Peyer's patch (tissue), 4 donors: ENCODE measurements around the gene SMARCD1. TPM values are rescaled to one million over a fixed set of nuclear protein-coding genes. Genes with fewer than 3 reads are reported as not detected.
"Not testable (repeated sequence)": the region's sequence is repeated elsewhere in the genome, so short reads cannot be mapped to it uniquely, and the experiment has no call there.

Source experiments
- DNase-seq, 3 donors: peaks; one replicate each; pipeline ENCODE4 v3.0.0-alpha.2; 2017 to 2019
- H3K27ac ChIP-seq, 4 donors: fragments of 200-600 bp; sonication (generic); one replicate each; pipeline ENCODE4 v1.5.1; 2016 to 2019
- H3K27me3 ChIP-seq, 2 donors: fragments of 200-600 bp; sonication (generic); one replicate each; pipeline ENCODE4 v1.5.1; 2019
- H3K36me3 ChIP-seq, 3 donors: fragments of 200-600 bp; sonication (generic); one replicate each; pipeline ENCODE4 v1.5.1; 2016 to 2019
- H3K4me1 ChIP-seq, 4 donors: fragments of 200-600 bp; sonication (generic); one replicate each; pipeline ENCODE4 v1.5.1; 2016 to 2019
- H3K4me3 ChIP-seq, 4 donors: fragments of 200-600 bp; sonication (generic); 1 replicate in 3 of 4; 2 replicates in 1 of 4; pipeline ENCODE4 v1.5.1; 2016 to 2019; ENCODE audit warnings: mild to moderate bottlenecking in 1 of 4
- H3K9me3 ChIP-seq, 4 donors: fragments of 200-600 bp; sonication (generic); one replicate each; pipeline ENCODE4 v1.5.1; 2016 to 2019; ENCODE audit warnings: mild to moderate bottlenecking in 1 of 4
- CTCF ChIP-seq, 6 experiments: fragments of 450-650 bp in 4 of 6; fragments of 200-600 bp in 2 of 6; sonication (generic) in 1 of 6; IDR thresholded peaks; one replicate each; pipeline ENCODE4 v1.5.1; 2017 to 2019; ENCODE audit warnings: antibody characterized with exemption in 6 of 6, mild to moderate bottlenecking in 3 of 6, moderate library complexity in 1 of 6
- POLR2A ChIP-seq, 2 donors: fragments of 450-650 bp; IDR thresholded peaks; one replicate each; pipeline ENCODE4 v1.5.1; 2017; ENCODE audit warnings: antibody characterized with exemption in 2 of 2, mild to moderate bottlenecking in 2 of 2, moderate library complexity in 2 of 2
- total RNA-seq, 4 donors: library from RNA; depleted of rRNA; stranded (reverse); fragments of >200 nt; gene quantifications; one replicate each; pipeline ENCODE4 v1.1.0, GENCODE V29; 2016

SMARCD1 gene
- total RNA-seq, 4 donors from 2014 or later = 76.5 to 126 (median 95.1) TPM

DNA sequence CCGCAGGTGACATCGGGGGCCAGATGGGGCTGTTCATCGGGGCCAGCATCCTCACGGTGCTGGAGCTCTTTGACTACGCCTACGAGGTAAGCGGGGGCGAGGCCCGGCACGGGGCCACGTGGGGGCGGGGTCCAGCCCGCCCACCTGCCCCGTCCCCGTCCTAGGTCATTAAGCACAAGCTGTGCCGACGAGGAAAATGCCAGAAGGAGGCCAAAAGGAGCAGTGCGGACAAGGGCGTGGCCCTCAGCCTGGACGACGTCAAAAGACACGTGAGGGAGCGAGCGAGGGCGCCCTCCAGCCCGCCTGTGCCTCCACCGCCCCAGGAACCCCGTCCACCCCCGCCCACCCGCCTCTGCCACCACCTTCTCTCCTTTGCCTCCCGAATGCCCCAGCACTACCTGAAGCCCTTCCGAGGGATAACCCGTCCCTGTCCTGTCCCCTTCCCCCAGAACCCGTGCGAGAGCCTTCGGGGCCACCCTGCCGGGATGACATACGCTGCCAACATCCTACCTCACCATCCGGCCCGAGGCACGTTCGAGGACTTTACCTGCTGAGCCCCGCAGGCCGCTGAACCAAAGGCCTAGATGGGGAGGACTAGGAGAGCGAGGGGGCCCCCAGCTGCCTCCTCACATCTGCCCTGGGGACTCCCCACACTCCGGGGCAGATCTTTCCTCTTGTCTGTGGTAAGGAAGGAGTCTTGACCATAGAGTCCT lies 3.9 kb upstream of the SMARCD1 start:
- H3K27me3 ChIP-seq = no peaks in the 10 kb centered on the region
- H3K27ac ChIP-seq = peak overlapping the region in 2 of 4 donors; percentile 81 to 93
- H3K4me3 ChIP-seq = no peak overlapping the region
- H3K9me3 ChIP-seq = no peaks in the 10 kb centered on the region
- DNase-seq = no peak
- H3K36me3 ChIP-seq = no peaks in the 10 kb centered on the region
- TF ChIP-seq CTCF (IDR thresholded peaks at IDR 0.05) = no peak
- TF ChIP-seq POLR2A (IDR thresholded peaks at IDR 0.05) = no peak
- peaks cover 0 to 34% (median 5%) of the 10 kb centered on the region in 4 donors for H3K4me1 ChIP-seq

GRCh38 chr12:50082644-50083043 lies 2.5 kb upstream of the SMARCD1 start:
- Histone ChIP-seq H3K9me3 (no peaks in the 10 kb centered on the region), H3K36me3 (peaks cover 0 to 12% (median 0%) of the 10 kb centered on the region in 3 donors), H3K27me3 (no peaks in the 10 kb centered on the region), H3K27ac (peak overlapping the region in 3 of 4 donors; percentile 65 to 93 (median 81)), H3K4me1 (peaks cover 0 to 34% (median 5%) of the 10 kb centered on the region in 4 donors), H3K4me3 (no peak overlapping the region)
- DNase-seq = peak in 2 of 3 donors; percentile 83 to 90
- TF ChIP-seq POLR2A (IDR thresholded peaks at IDR 0.05) = peak; percentile 21 to 69
- TF ChIP-seq CTCF (IDR thresholded peaks at IDR 0.05) = peak in 3 of 6 experiments; percentile 45 to 51 (median 46)

DNA sequence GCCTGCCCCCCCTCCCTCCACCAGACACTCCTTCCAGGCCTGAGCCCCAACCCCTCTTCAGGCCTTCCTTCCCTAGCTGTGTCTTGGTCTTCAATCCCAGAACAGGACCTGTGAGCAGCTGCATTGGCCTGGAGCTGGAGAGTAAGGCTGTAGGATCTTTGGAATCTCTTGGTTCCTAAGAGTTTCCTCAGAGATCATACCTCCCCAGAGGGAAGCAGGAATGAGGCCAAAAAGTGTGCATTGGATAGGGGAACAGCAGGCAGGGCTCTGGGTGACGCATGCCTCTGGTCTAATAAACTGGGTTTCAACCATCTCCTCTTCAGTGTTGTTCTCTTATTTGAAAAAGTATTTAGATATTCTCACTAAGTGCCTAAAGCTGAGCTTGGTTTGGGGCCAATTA lies 1.8 kb upstream of the SMARCD1 start:
- Histone ChIP-seq H3K27ac (peak overlapping the region in 3 of 4 donors; percentile 65 to 93 (median 81)), H3K4me1 (peaks cover 0 to 34% (median 5%) of the 10 kb centered on the region in 4 donors), H3K27me3 (no peaks in the 10 kb centered on the region), H3K9me3 (no peaks in the 10 kb centered on the region), H3K36me3 (peaks cover 0 to 17% (median 0%) of the 10 kb centered on the region in 3 donors), H3K4me3 (no peak overlapping the region)
- TF ChIP-seq POLR2A (IDR thresholded peaks at IDR 0.05) (no peak), CTCF (IDR thresholded peaks at IDR 0.05) (no peak)
- DNase-seq = peak in 1 of 3 donors; percentile 14

GRCh38 chr12:50084409-50084774 lies 750 bp upstream of the SMARCD1 start:
- Histone ChIP-seq H3K4me1 (peaks cover 0 to 34% (median 5%) of the 10 kb centered on the region in 4 donors), H3K36me3 (peaks cover 0 to 28% (median 0%) of the 10 kb centered on the region in 3 donors), H3K27ac (peak overlapping the region; percentile 92 to 99 (median 94)), H3K4me3 (peak overlapping the region; percentile 81 to 97 (median 88))
- not testable (repeated sequence) for H3K27me3 ChIP-seq, DNase-seq, H3K9me3 ChIP-seq

GRCh38 chr12:50085615-50086072 lies 502 bp downstream of the SMARCD1 start:
- no peak for DNase-seq
- no peak for TF ChIP-seq POLR2A (IDR thresholded peaks at IDR 0.05)
- TF ChIP-seq CTCF (IDR thresholded peaks at IDR 0.05) = no peak
- H3K4me1 ChIP-seq = peaks cover 0 to 34% (median 5%) of the 10 kb centered on the region in 4 donors
- H3K36me3 ChIP-seq = peaks cover 0 to 41% (median 0%) of the 10 kb centered on the region in 3 donors
- peak overlapping the region; percentile 81 to 97 (median 88) for H3K4me3 ChIP-seq
- no peaks in the 10 kb centered on the region for H3K9me3 ChIP-seq
- H3K27me3 ChIP-seq = no peaks in the 10 kb centered on the region
- H3K27ac ChIP-seq = peak overlapping the region; percentile 92 to 99 (median 94)

DNA sequence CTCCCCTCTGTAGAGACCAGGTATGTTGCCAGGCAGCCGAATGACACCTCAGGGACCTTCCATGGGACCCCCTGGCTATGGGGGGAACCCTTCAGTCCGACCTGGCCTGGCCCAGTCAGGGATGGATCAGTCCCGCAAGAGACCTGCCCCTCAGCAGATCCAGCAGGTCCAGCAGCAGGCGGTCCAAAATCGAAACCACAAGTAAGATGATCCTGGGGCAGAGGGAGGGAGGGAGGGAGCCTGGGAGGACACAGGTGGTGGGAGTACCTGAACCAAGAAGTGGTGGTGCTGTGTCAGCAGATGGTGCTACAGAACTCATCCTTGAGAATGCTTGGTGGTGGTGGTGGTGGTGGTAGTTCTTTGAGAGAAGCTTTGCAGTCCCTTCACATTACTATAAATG lies 1.0 kb downstream of the SMARCD1 start:
- no peaks in the 10 kb centered on the region for H3K9me3 ChIP-seq
- peaks cover 0 to 46% (median 0%) of the 10 kb centered on the region in 3 donors for H3K36me3 ChIP-seq
- TF ChIP-seq POLR2A (IDR thresholded peaks at IDR 0.05) (no peak), CTCF (IDR thresholded peaks at IDR 0.05) (no peak)
- DNase-seq = peak in 1 of 3 donors; percentile 50
- peak overlapping the region in 2 of 4 donors; percentile 86 to 90 for H3K4me3 ChIP-seq
- H3K4me1 ChIP-seq = peaks cover 0 to 30% (median 5%) of the 10 kb centered on the region in 4 donors
- H3K27me3 ChIP-seq = no peaks in the 10 kb centered on the region
- H3K27ac ChIP-seq = peak overlapping the region; percentile 92 to 99 (median 94)
